COLO668 (cell line): ENCODE data around the gene LDHD.

ENCODE experiments used
- DNase-seq: peaks from one replicate; lab custom pipeline; 2025; ENCODE audit not compliant: unreplicated experiment; lab: John Stamatoyannopoulos, UW

Gene LDHD

DNA sequence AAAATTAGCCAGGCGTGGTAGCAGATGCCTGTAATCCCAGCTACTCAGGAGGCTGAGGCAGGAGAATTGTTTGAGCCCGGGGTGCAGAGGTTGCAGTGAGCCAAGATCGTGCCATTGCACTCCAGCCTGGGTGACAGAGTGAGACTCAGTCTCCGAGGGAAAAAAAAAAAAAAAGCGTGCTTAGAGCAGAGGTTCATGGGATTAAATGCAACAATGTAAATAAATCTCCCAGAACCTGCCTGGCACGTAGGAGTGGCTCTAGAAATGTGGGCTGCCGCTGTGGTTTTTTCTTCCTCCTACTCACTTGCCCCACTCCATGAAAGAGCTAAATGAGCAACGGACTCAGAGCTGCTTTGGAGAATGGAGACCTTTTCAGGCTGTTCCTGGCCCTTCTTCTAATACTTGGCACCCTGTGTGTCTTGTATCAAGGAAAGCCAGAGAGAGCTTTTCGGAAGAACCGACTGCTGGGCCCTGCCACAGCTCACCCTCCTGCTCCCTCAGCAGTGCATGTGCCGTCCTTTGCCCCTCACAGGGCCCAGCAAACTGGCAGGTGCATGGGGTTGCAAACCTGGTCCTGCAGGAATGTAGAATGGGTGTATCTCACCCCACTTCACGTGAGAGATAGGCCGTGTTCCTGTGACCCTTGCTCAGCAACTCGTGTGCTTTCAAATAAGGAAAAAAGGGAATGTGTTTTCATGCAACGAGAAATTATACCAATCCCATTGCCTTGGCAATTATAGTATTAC is 52.0 kb downstream of the LDHD start:
- DNase-seq: peak; percentile 5

DNA sequence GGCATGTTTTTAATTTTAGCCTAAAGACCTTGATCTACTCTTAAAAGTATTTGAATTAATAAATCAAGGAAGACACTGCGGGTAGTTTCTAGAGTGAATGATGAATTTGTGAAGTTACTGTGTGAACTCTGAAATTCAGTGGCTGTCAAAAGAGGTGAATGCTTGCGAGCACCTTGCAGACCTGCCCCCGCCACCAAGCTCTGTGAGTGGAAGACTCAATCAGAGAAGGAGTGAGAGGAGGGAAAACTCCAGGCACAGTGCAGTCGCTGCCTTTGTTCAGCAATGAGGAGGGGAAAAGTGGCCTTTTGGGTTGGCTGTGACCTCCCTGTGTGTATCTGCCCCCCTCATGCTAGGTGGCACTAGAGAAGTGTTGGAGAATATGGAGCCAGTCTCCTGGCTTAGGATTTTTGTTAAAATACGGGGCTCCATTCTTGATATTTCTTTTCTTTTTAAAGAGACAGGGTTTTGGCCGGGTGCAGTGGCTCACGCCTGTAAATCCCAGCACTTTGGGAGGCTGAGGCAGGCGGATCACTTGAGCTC is 53.0 kb downstream of the LDHD start:
- DNase-seq: no peak

DNA sequence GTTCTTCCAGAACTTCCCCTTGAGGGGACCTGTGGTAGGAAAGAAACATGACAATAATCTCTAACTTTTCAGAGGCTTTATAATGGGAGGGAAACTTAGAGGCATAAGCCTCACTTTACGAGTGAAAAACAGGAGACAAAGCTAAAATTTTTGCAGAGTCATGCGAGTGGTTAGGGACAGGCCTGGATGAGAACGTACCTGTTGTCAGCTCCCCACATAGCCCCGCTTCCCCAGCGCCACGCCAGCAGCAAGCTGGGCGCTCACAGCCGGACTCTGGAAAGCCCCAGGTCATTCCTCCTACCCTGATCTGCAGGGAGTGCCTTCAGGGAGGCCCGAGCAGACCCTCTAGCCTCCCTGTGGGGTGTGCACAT is 53.6 kb downstream of the LDHD start:
- no peak for DNase-seq

DNA sequence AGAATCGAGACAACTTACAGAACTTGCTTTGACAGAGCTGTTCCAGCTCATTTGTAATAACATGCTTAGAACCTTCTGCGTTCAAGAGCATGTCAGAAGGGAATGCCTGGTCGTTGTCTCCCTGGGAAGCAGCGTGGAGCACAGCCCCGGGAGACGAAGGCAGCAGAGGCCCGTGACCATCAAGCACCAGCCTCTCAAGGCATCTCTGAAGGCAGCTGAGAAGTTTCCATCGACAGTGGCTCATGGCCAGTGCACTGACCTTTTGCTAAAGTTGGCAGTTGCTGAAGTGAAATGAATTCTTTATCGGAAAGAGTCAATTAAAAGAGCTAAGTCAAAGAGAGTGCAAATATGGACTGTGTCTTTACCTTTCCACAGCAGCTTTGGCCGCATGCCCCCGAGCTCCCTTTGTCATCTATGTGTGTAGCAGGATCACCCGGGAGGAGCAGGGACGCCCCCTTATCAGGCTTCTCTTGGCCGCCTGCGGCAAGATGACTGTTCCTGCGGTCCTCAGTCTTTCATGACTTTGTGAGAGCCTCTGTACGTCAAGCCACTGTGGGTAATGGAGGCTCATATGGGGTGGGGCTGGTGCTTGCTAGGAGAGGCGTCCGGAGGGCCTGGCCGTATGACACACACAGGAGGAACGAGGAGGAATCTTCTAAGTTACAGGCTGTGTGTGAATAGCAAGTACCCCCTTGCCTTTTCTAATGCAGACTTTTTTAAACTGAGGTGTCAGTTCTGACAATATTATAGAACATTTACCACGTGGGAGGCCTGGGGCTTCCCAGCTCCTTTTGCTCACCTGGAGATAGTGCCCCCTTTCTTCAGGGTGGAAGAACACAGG is 54.2 kb downstream of the LDHD start:
- no peak for DNase-seq
